ENCODE data around the gene QSOX2. TPM values are rescaled to one million over a fixed set of nuclear protein-coding genes. Genes with fewer than 3 reads are reported as not detected.

The QSOX2 gene
- total RNA-seq, 1 donor from 2014 or later, result 6.1 TPM

DNA sequence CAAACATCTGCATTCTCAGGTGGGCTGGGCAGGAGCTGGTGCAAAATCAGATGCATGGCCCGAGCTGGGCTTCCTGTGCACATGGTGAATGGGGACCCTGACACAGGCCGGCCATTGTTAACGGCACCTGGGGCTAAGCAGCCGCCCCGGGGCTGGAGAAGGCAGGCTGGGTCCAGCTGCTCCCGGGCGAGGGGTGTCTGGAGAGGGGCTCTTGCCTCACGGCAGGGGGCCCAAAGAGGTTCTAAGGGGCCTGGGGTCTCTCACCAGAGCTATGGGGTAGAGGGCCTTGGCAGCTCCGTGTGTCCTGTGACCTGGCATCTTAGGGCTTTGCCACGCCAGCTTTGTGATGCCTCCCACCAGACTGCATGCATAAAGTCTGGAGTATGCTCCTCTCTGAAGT lies 5.1 kb upstream of the QSOX2 start:
- no peak for DNase-seq (ENCODE audit: extremely low spot score in 2 of 2)
- H3K4me3 ChIP-seq, result no peak overlapping the region
- no peaks in the 10 kb centered on the region for H3K9me3 ChIP-seq
- H3K4me1 ChIP-seq, result peaks cover 4% of the 10 kb centered on the region
- intact Hi-C loops (cut with DNase I), result no loop called here
- TF ChIP-seq, protein P1, sequence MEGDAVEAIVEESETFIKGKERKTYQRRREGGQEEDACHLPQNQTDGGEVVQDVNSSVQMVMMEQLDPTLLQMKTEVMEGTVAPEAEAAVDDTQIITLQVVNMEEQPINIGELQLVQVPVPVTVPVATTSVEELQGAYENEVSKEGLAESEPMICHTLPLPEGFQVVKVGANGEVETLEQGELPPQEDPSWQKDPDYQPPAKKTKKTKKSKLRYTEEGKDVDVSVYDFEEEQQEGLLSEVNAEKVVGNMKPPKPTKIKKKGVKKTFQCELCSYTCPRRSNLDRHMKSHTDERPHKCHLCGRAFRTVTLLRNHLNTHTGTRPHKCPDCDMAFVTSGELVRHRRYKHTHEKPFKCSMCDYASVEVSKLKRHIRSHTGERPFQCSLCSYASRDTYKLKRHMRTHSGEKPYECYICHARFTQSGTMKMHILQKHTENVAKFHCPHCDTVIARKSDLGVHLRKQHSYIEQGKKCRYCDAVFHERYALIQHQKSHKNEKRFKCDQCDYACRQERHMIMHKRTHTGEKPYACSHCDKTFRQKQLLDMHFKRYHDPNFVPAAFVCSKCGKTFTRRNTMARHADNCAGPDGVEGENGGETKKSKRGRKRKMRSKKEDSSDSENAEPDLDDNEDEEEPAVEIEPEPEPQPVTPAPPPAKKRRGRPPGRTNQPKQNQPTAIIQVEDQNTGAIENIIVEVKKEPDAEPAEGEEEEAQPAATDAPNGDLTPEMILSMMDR (IDR thresholded peaks at IDR 0.05), result no peak
- TF ChIP-seq POLR2A (IDR thresholded peaks at IDR 0.05) (no peak), POLR2AphosphoS5 (IDR thresholded peaks at IDR 0.05; ENCODE audit: insufficient read depth in 1 of 2, low read depth in 1 of 2) (no peak)
- no peak overlapping the region for H3K27ac ChIP-seq
- no peaks in the 10 kb centered on the region for H3K27me3 ChIP-seq
- H3K36me3 ChIP-seq, result no peaks in the 10 kb centered on the region

- TF ChIP-seq POLR2AphosphoS5 (IDR thresholded peaks at IDR 0.05; ENCODE audit: insufficient read depth in 1 of 2, low read depth in 1 of 2), result no peak
- no peak for TF ChIP-seq POLR2A (IDR thresholded peaks at IDR 0.05)
- TF ChIP-seq, protein P1 (IDR thresholded peaks at IDR 0.05), result no peak
- intact Hi-C loops (cut with DNase I), result no loop called here
- H3K27ac ChIP-seq, result no peak overlapping the region
- H3K36me3 ChIP-seq, result no peaks in the 10 kb centered on the region
- H3K9me3 ChIP-seq, result no peaks in the 10 kb centered on the region
- H3K4me1 ChIP-seq, result peaks cover 7% of the 10 kb centered on the region
- no peak for DNase-seq (ENCODE audit: extremely low spot score in 2 of 2)
- no peak overlapping the region for H3K4me3 ChIP-seq
- H3K27me3 ChIP-seq, result no peaks in the 10 kb centered on the region
These were observed 4.4 kb upstream of the QSOX2 start for GRCh38 chr9:136249877-136250559.

GRCh38 chr9:136248951-136249876 lies 3.6 kb upstream of the QSOX2 start:
- H3K4me1 ChIP-seq, result peaks cover 15% of the 10 kb centered on the region
- intact Hi-C loops (cut with DNase I), result no loop called here
- H3K27ac ChIP-seq, result no peak overlapping the region
- no peaks in the 10 kb centered on the region for H3K9me3 ChIP-seq
- DNase-seq (ENCODE audit: extremely low spot score in 2 of 2), result no peak
- no peak overlapping the region for H3K4me3 ChIP-seq
- H3K36me3 ChIP-seq, result no peaks in the 10 kb centered on the region
- TF ChIP-seq POLR2A (IDR thresholded peaks at IDR 0.05) (no peak), POLR2AphosphoS5 (IDR thresholded peaks at IDR 0.05; ENCODE audit: insufficient read depth in 1 of 2, low read depth in 1 of 2) (no peak)
- TF ChIP-seq, protein P1 (IDR thresholded peaks at IDR 0.05), result no peak
- H3K27me3 ChIP-seq, result no peaks in the 10 kb centered on the region

- Histone ChIP-seq H3K4me1 (peaks cover 26% of the 10 kb centered on the region), H3K9me3 (no peaks in the 10 kb centered on the region), H3K27ac (no peak overlapping the region), H3K4me3 (no peak overlapping the region), H3K36me3 (no peaks in the 10 kb centered on the region), H3K27me3 (no peaks in the 10 kb centered on the region)
- no peak for DNase-seq (ENCODE audit: extremely low spot score in 2 of 2)
- TF ChIP-seq POLR2A (IDR thresholded peaks at IDR 0.05) (no peak), POLR2AphosphoS5 (IDR thresholded peaks at IDR 0.05; ENCODE audit: insufficient read depth in 1 of 2, low read depth in 1 of 2) (no peak)
- TF ChIP-seq, protein P1 (IDR thresholded peaks at IDR 0.05), result no peak
- intact Hi-C loops (cut with DNase I), result no loop called here
These were observed 2.5 kb upstream of the QSOX2 start for GRCh38 chr9:136247947-136248637.
